Activated gamma-delta T cell (primary cell): Measurements from ENCODE around the gene PPARG.

Experiments used
- DNase-seq: peaks from one replicate; lab custom pipeline; 2025; lab: John Stamatoyannopoulos, UW

The PPARG gene

GRCh38 chr3:12345141-12345561 is 56.3 kb downstream of the PPARG start:
- DNase-seq, result no peak

GRCh38 chr3:12345584-12346494 is 57.0 kb downstream of the PPARG start:
- no peak for DNase-seq

GRCh38 chr3:12347301-12347700 is 58.4 kb downstream of the PPARG start:
- no peak for DNase-seq

GRCh38 chr3:12349895-12350811 is 61.3 kb downstream of the PPARG start:
- DNase-seq, result no peak

- no peak for DNase-seq
Observed at GRCh38 chr3:12351145-12351544, 62.3 kb downstream of the PPARG start.

GRCh38 chr3:12352253-12352652 is 63.4 kb downstream of the PPARG start:
- no peak for DNase-seq

- no peak for DNase-seq
Observed at GRCh38 chr3:12352755-12353154, 63.9 kb downstream of the PPARG start.

GRCh38 chr3:12353796-12354525 is 65.1 kb downstream of the PPARG start:
- DNase-seq, result no peak

- no peak for DNase-seq
Observed at GRCh38 chr3:12356175-12356574, 67.3 kb downstream of the PPARG start.

- DNase-seq, result no peak
Observed at GRCh38 chr3:12356996-12357395, 68.1 kb downstream of the PPARG start.

- DNase-seq, result no peak
Observed at GRCh38 chr3:12357456-12357855, 68.6 kb downstream of the PPARG start.

GRCh38 chr3:12363397-12364195 is 74.7 kb downstream of the PPARG start:
- no peak for DNase-seq

- no peak for DNase-seq
Observed at GRCh38 chr3:12367346-12367745, 78.5 kb downstream of the PPARG start.

- DNase-seq, result no peak
Observed at GRCh38 chr3:12369029-12369428, 80.2 kb downstream of the PPARG start.

- DNase-seq, result no peak
Observed at GRCh38 chr3:12369598-12369997, 80.7 kb downstream of the PPARG start.

- DNase-seq, result no peak
Observed at GRCh38 chr3:12370758-12371157, 81.9 kb downstream of the PPARG start.

GRCh38 chr3:12371525-12372140 is 82.8 kb downstream of the PPARG start:
- DNase-seq, result no peak

- DNase-seq, result no peak
Observed at GRCh38 chr3:12372741-12373280, 83.9 kb downstream of the PPARG start.

- no peak for DNase-seq
Observed at GRCh38 chr3:12375572-12375971, 86.7 kb downstream of the PPARG start.

- DNase-seq, result no peak
Observed at GRCh38 chr3:12379640-12380429, 91.0 kb downstream of the PPARG start.
